ENCODE measurements around the gene CDK14.

DNA sequence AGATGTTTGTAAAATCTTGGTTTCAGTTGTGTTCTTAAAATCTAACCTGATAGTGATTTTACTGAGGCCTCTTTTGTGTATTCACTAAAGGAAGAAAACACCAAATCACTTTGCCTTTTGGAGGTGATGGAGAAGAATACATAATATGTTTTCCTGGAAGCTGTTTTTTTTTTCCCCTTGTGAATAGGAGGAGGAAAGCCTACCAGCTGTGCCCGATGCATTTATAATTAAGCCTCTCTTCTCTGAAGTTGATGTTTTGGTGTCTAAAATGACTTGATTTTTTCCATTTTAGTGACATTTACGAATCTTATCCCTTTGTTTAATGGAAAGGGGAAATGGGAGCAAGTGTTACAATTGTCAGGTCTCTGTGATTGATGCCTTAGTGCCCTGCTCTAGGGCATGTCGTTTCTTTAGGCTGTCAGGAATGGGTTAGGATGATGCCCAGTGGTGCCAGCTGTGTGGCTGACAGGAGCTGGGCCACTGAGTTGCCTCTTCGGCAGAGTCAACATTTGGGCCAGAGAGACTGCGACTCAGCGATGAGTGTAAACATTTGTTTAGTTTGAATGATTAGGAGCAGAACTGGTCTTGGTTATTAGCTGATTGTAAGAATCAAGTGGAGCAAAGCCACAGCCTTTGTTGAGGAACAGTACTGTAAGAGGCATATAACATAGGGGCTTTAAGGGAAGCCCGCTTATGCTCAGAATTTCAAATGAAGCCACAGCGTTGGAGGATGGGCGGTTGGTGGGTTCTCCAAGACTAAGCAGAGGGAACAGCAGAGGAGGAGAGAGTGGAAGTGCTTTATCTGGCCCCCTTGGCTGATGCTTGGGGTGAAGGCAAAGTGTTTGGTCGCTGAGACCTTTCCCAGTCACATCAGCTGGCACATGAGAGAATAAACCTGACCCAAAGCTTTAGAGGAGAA, 81.6 kb downstream of the CDK14 start:
- no peak for TF ChIP-seq POLR2AphosphoS5 (IDR thresholded peaks at IDR 0.05; ENCODE audit: low read depth, low read length)
- TF ChIP-seq, protein P1, sequence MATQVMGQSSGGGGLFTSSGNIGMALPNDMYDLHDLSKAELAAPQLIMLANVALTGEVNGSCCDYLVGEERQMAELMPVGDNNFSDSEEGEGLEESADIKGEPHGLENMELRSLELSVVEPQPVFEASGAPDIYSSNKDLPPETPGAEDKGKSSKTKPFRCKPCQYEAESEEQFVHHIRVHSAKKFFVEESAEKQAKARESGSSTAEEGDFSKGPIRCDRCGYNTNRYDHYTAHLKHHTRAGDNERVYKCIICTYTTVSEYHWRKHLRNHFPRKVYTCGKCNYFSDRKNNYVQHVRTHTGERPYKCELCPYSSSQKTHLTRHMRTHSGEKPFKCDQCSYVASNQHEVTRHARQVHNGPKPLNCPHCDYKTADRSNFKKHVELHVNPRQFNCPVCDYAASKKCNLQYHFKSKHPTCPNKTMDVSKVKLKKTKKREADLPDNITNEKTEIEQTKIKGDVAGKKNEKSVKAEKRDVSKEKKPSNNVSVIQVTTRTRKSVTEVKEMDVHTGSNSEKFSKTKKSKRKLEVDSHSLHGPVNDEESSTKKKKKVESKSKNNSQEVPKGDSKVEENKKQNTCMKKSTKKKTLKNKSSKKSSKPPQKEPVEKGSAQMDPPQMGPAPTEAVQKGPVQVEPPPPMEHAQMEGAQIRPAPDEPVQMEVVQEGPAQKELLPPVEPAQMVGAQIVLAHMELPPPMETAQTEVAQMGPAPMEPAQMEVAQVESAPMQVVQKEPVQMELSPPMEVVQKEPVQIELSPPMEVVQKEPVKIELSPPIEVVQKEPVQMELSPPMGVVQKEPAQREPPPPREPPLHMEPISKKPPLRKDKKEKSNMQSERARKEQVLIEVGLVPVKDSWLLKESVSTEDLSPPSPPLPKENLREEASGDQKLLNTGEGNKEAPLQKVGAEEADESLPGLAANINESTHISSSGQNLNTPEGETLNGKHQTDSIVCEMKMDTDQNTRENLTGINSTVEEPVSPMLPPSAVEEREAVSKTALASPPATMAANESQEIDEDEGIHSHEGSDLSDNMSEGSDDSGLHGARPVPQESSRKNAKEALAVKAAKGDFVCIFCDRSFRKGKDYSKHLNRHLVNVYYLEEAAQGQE (IDR thresholded peaks at IDR 0.05; ENCODE audit: insufficient read depth in 1 of 2, low read depth in 2 of 2, low read length in 2 of 2) = no peak

Data from PFSK-1 (cell line).